Gastrocnemius medialis (tissue), 4 donors: Measurements from ENCODE around the gene MAGEB5. TPM values are rescaled to one million over a fixed set of nuclear protein-coding genes. Genes with fewer than 3 reads are reported as not detected.
"Not testable (repeated sequence)": the region's sequence is repeated elsewhere in the genome, so short reads cannot be mapped to it uniquely, and the experiment has no call there.

Experiments used
- ATAC-seq, 2 donors: fragments of 150-250 bp; one replicate each; pipeline ENCODE4 v1.9.1; 2016
- DNase-seq, 2 donors: peaks; one replicate each; pipeline ENCODE4 v3.0.0-alpha.2; 2019
- H3K27ac ChIP-seq, 4 donors: fragments of 200-600 bp; sonication (generic); 1 replicate in 1 of 4; 2 replicates in 3 of 4; pipeline ENCODE4 v1.5.1; 2016 to 2018; ENCODE audit warnings: mild to moderate bottlenecking in 2 of 4, moderate library complexity in 1 of 4
- H3K27me3 ChIP-seq, 3 donors: fragments of 200-600 bp; sonication (generic) in 2 of 3; 1 replicate in 1 of 3; 2 replicates in 2 of 3; pipeline versions ENCODE4 v1.5.1 to v1.6.0; 2016 to 2019; ENCODE audit warnings: mild to moderate bottlenecking in 1 of 3, moderate library complexity in 1 of 3
- H3K36me3 ChIP-seq, 2 donors: fragments of 200-600 bp; sonication (generic) in 1 of 2; one replicate each; pipeline ENCODE4 v1.5.1; 2017 to 2018
- H3K4me1 ChIP-seq, 2 donors: fragments of 200-600 bp; sonication (generic) in 1 of 2; one replicate each; pipeline ENCODE4 v1.5.1; 2016 to 2017; ENCODE audit warnings: mild to moderate bottlenecking in 2 of 2
- H3K4me3 ChIP-seq, 4 donors: fragments of 200-600 bp; sonication (generic) in 3 of 4; 1 replicate in 1 of 4; 2 replicates in 3 of 4; pipeline ENCODE4 v1.5.1; 2016 to 2019; ENCODE audit warnings: mild to moderate bottlenecking in 2 of 4
- H3K9me3 ChIP-seq, 3 donors: fragments of 200-600 bp; sonication (generic) in 2 of 3; 1 replicate in 1 of 3; 2 replicates in 2 of 3; pipeline ENCODE4 v1.5.1; 2016 to 2019
- CTCF ChIP-seq, 5 experiments: fragments of 450-650 bp in 3 of 5; fragments of 200-600 bp in 2 of 5; sonication (generic) in 2 of 5; IDR thresholded peaks in 4 of 5; conservative IDR thresholded peaks in 1 of 5; 1 replicate in 4 of 5; 2 replicates in 1 of 5; pipeline ENCODE4 v1.5.1; 2016 to 2019; ENCODE audit warnings: antibody characterized with exemption in 5 of 5, mild to moderate bottlenecking in 3 of 5, moderate library complexity in 3 of 5
- POLR2A ChIP-seq, 2 donors: fragments of 450-650 bp; IDR thresholded peaks; one replicate each; pipeline ENCODE4 v1.6.1; 2017; ENCODE audit warnings: antibody characterized with exemption in 2 of 2, mild to moderate bottlenecking in 2 of 2, moderate library complexity in 2 of 2
- in situ Hi-C, 4 donors: fragments of 200-750 bp; cut with MboI; loops; one replicate each; pipeline versions ENCODE4 v1.15.0 to v1.8.0; 2017; ENCODE audit warnings: low sequenced_read_pairs in 4 of 4
- intact Hi-C: fragments of 100-400 bp; cut with DNase I; formaldehyde crosslinking; loops from one replicate; pipeline ENCODE4 v1.15.1; 2023; ENCODE audit warnings: low total_unique reads
- total RNA-seq, 4 donors: library from RNA; depleted of rRNA; stranded (reverse); fragments of >200 nt; gene quantifications; one replicate each; pipeline versions ENCODE4 v1.1.0 to v1.2.3, GENCODE V29; 2016

Gene MAGEB5
- not detected for total RNA-seq

GRCh38 chrX:26215869-26216268 lies at the start of gene MAGEB5:
Gene MAGEB5, plus strand, starts transcription at chrX:26216169. Its CDS starts 1,133 bp downstream, at chrX:26217302.
- DNase-seq (no peak), ATAC-seq (no peak)
- in situ Hi-C loops (no loop called here), intact Hi-C loops (no loop called here)
- Histone ChIP-seq H3K4me1 (no peaks in the 10 kb centered on the region), H3K27ac (no peak within 1 kb of the TSS), H3K36me3 (no peaks in the 10 kb centered on the region), H3K4me3 (no peak within 1 kb of the TSS), H3K27me3 (no peaks in the 10 kb centered on the region), H3K9me3 (no peaks in the 10 kb centered on the region)
- TF ChIP-seq CTCF (IDR thresholded peaks at IDR 0.05 in 4 of 5, conservative IDR thresholded peaks at IDR 0.05 in 1 of 5) = no peak
- no peak for TF ChIP-seq POLR2A (IDR thresholded peaks at IDR 0.05)

GRCh38 chrX:26192204-26192603 lies 23.8 kb upstream of the MAGEB5 start, which contains the start of gene MAGEB6:
Gene MAGEB6, plus strand, starts transcription at chrX:26192440. Its CDS starts 1,407 bp downstream, at chrX:26193847.
- intact Hi-C loops (no loop called here), in situ Hi-C loops (no loop called here)

GRCh38 chrX:26203561-26203960 lies 12.4 kb upstream of the MAGEB5 start:
- no peaks in the 10 kb centered on the region for H3K4me1 ChIP-seq
- in situ Hi-C loops = no loop called here
- TF ChIP-seq CTCF (IDR thresholded peaks at IDR 0.05 in 4 of 5, conservative IDR thresholded peaks at IDR 0.05 in 1 of 5) = no peak
- no peak for TF ChIP-seq POLR2A (IDR thresholded peaks at IDR 0.05)
- intact Hi-C loops = no loop called here
- no peak for ATAC-seq
- no peaks in the 10 kb centered on the region for H3K36me3 ChIP-seq
- H3K27me3 ChIP-seq = no peaks in the 10 kb centered on the region
- no peaks in the 10 kb centered on the region for H3K9me3 ChIP-seq
- no peak overlapping the region for H3K4me3 ChIP-seq
- no peak for DNase-seq
- H3K27ac ChIP-seq = no peak overlapping the region

More at GRCh38 chrX:26192204-26192603, 23.8 kb upstream of the MAGEB5 start, which contains the start of gene MAGEB6:
- ATAC-seq (no peak), DNase-seq (no peak)
- no peak for TF ChIP-seq CTCF (IDR thresholded peaks at IDR 0.05 in 4 of 5, conservative IDR thresholded peaks at IDR 0.05 in 1 of 5)
- TF ChIP-seq POLR2A (IDR thresholded peaks at IDR 0.05) = no peak
- Histone ChIP-seq H3K36me3 (no peaks in the 10 kb centered on the region), H3K27ac (no peak within 1 kb of the TSS), H3K4me1 (no peaks in the 10 kb centered on the region), H3K9me3 (no peaks in the 10 kb centered on the region), H3K4me3 (no peak within 1 kb of the TSS), H3K27me3 (no peaks in the 10 kb centered on the region)

GRCh38 chrX:26204717-26205116 lies 11.3 kb upstream of the MAGEB5 start:
- not testable (repeated sequence) for H3K27me3 ChIP-seq, ATAC-seq

GRCh38 chrX:26208012-26208411 lies 8.0 kb upstream of the MAGEB5 start:
- TF ChIP-seq POLR2A (IDR thresholded peaks at IDR 0.05) (no peak), CTCF (IDR thresholded peaks at IDR 0.05 in 4 of 5, conservative IDR thresholded peaks at IDR 0.05 in 1 of 5) (no peak)
- no peaks in the 10 kb centered on the region for H3K36me3 ChIP-seq

More at GRCh38 chrX:26204717-26205116, 11.3 kb upstream of the MAGEB5 start:
- DNase-seq, H3K9me3 ChIP-seq, intact Hi-C loops, H3K36me3 ChIP-seq, in situ Hi-C loops, H3K4me1 ChIP-seq, H3K27ac ChIP-seq, H3K4me3 ChIP-seq: not testable (repeated sequence)

More at GRCh38 chrX:26208012-26208411, 8.0 kb upstream of the MAGEB5 start:
- Histone ChIP-seq H3K4me1 (no peaks in the 10 kb centered on the region), H3K4me3 (no peak overlapping the region), H3K27me3 (no peaks in the 10 kb centered on the region), H3K27ac (no peak overlapping the region), H3K9me3 (no peaks in the 10 kb centered on the region)
- intact Hi-C loops (no loop called here), in situ Hi-C loops (no loop called here)
- DNase-seq (no peak), ATAC-seq (no peak)
